HepG2 (cell line): ENCODE data around the gene ARAP1. TPM values are rescaled to one million over a fixed set of nuclear protein-coding genes. Genes with fewer than 3 reads are reported as not detected.
A peak's percentile ranks its signal among the peaks of the same experiment; 100 is the strongest.

Experiments
- ATM ChIP-seq: fragments of 450-650 bp; IDR thresholded peaks from 2 replicates; pipeline ENCODE4 v1.7.1; 2017; ENCODE audit warnings: mild to moderate bottlenecking, borderline replicate concordance
- BORCS8-MEF2B ChIP-seq: sonication (generic); formaldehyde crosslinking; IDR thresholded peaks from 2 replicates; pipeline ENCODE4 v1.8.0; 2022; ENCODE audit warnings: mild to moderate bottlenecking, missing genetic modification reagents
- CREM ChIP-seq, 2 experiments: sonication (generic) in 1 of 2; formaldehyde crosslinking in 1 of 2; IDR thresholded peaks; 2 replicates each; pipeline versions ENCODE4 v1.4.0 to v1.6.1; 2016 to 2020; ENCODE audit warnings: antibody characterized with exemption in 1 of 2, mild to moderate bottlenecking in 1 of 2, missing genetic modification reagents in 1 of 2
- FOXA3 ChIP-seq: IDR thresholded peaks from 2 replicates; pipeline ENCODE4 v1.6.1; 2016; ENCODE audit warnings: missing genetic modification reagents, missing compliant biosample characterization
- HMGXB3 ChIP-seq: sonication (generic); formaldehyde crosslinking; IDR thresholded peaks from 2 replicates; pipeline ENCODE4 v1.4.0; 2020; ENCODE audit warnings: missing genetic modification reagents, borderline replicate concordance
- SKIL ChIP-seq: sonication (generic); formaldehyde crosslinking; IDR thresholded peaks from 2 replicates; pipeline ENCODE4 v1.8.0; 2022; ENCODE audit warnings: missing genetic modification reagents, mild to moderate bottlenecking, moderate library complexity, borderline replicate concordance
- SRSF4 ChIP-seq: fragments of 200-400 bp; formaldehyde crosslinking; IDR thresholded peaks from one replicate; pipeline ENCODE4 v1.6.1; 2018; ENCODE audit warnings: mild to moderate bottlenecking, low read depth, low read length, moderate library complexity; ENCODE audit not compliant: poor library complexity, severe bottlenecking
- THRA ChIP-seq: sonication (generic); formaldehyde crosslinking; IDR thresholded peaks from 2 replicates; pipeline ENCODE4 v1.4.0; 2020; ENCODE audit warnings: missing genetic modification reagents, borderline replicate concordance
- TSC22D2 ChIP-seq: sonication (generic); formaldehyde crosslinking; IDR thresholded peaks from 2 replicates; pipeline ENCODE4 v1.5.1; 2020; ENCODE audit warnings: missing genetic modification reagents, mild to moderate bottlenecking, borderline replicate concordance
- ZNF207 ChIP-seq: fragments of 450-650 bp; IDR thresholded peaks from 2 replicates; pipeline ENCODE4 v1.6.1; 2016; ENCODE audit warnings: antibody characterized with exemption, borderline replicate concordance
- ZNF335 ChIP-seq: sonication (generic); formaldehyde crosslinking; IDR thresholded peaks from 2 replicates; pipeline ENCODE4 v1.4.0; 2020; ENCODE audit warnings: missing genetic modification reagents
- ZNF569 ChIP-seq: sonication (generic); formaldehyde crosslinking; IDR thresholded peaks from 2 replicates; pipeline ENCODE4 v1.5.0; 2020; ENCODE audit warnings: mild to moderate bottlenecking, missing genetic modification reagents, moderate library complexity, borderline replicate concordance
- ZNF709 ChIP-seq: sonication (generic); formaldehyde crosslinking; IDR thresholded peaks from 2 replicates; pipeline ENCODE4 v1.5.0; 2020; ENCODE audit warnings: mild to moderate bottlenecking, missing genetic modification reagents
- ZNF777 ChIP-seq: sonication (generic); formaldehyde crosslinking; IDR thresholded peaks from 2 replicates; pipeline ENCODE4 v1.4.0; 2020; ENCODE audit warnings: missing genetic modification reagents
- polyA plus RNA-seq, 8 experiments: library from polyadenylated mRNA; depleted of rRNA in 3 of 8; stranded (reverse) in 7 of 8; unstranded in 1 of 8; fragments of >200 nt; fragmentation: Illumina TruSeq in 4 of 8; extraction: Trizol in 4 of 8; gene quantifications; 2 replicates each; pipeline versions ENCODE4 v1.2.1 to v1.2.3, GENCODE V29; 2011 to 2016; ENCODE audit warnings: low read depth in 4 of 8, missing spikeins in 1 of 8, mixed read lengths in 1 of 8; ENCODE audit not compliant: insufficient read depth in 1 of 8
- total RNA-seq, 5 experiments: library from RNA; depleted of rRNA; stranded (reverse); fragments of >200 nt; fragmentation: Illumina TruSeq; extraction: Trizol; gene quantifications; 2 replicates each; pipeline ENCODE4 v1.2.3, GENCODE V29; 2016; ENCODE audit warnings: low read depth in 1 of 5
- TF ChIP-seq, protein P1 (sequence below): sonication (generic); formaldehyde crosslinking; IDR thresholded peaks from 2 replicates; pipeline ENCODE4 v1.5.1; 2020; ENCODE audit warnings: mild to moderate bottlenecking, moderate library complexity, missing genetic modification reagents

ARAP1 gene
- total and polyA plus RNA-seq, 2 of the 13 experiments (the other 11 are each of a cell fraction or from before 2014, with no cell fraction given), result 43.2 to 55.5 TPM

DNA sequence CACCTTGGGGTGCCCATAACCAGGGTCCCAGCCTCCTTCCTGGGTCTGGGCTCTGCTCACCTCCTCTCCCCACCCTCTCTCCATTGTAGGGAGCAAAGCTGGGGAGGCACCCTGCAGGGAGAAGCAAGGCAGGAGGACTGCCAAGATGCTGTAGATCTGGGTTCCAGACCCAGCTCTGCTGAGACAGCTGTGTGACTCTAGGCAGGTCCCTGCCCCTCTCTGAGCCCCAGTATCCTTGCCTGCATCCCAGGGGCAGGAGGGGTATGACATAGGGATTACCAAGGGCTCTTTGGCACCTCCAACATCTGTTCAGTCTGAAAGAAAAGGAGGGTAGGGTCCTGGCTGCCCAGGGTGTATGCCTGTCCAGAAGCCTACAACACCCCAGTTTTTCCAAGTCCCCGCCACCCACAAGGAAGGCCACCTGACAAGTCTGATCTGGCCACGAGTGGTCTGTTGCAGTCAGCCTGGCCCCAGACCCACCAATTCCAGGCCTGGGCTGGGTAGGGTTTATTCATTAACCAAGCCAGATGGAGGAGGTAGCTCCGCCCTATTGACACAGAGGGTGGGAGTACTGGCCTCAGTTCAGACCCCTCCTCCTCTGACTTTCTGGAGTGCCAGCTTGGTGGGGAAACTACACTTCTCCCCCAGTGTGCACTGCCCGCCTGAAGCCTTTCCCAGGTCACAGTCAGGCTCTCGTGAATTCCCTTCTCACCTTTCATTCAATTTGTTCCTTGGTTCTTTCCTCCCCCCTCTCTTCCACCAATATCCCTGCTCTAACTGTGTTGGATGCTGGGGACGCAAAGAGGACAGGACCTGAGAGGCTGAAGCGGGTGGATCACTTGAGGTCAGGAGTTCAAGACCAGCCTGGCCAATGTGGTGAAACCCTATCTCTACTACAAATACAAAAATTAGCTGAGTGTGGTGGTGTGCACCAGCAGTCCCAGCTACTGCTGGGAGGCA, 26.6 kb upstream of the ARAP1 start (continued):
- TF ChIP-seq CREM (IDR thresholded peaks at IDR 0.05) (no peak), CREM (CRISPR knock-in tag; IDR thresholded peaks at IDR 0.05) (no peak), BORCS8-MEF2B (CRISPR knock-in tag) (peak; percentile 75; the same call in 1 of the 2 replicates), SRSF4 (no peak), TSC22D2 (no peak), HMGXB3 (CRISPR knock-in tag) (peak; percentile 60; the same call in 1 of the 2 replicates), ATM (no peak), THRA (CRISPR knock-in tag) (peak; percentile 27; the same call in 1 of the 2 replicates), ZNF335 (CRISPR knock-in tag) (no peak), FOXA3 (CRISPR knock-in tag) (peak; percentile 96), ZNF709 (CRISPR knock-in tag) (peak; percentile 54; the same call in 1 of the 2 replicates), SKIL (CRISPR knock-in tag) (no peak), ZNF569 (CRISPR knock-in tag) (no peak), ZNF777 (CRISPR knock-in tag) (no peak), ZNF207 (no peak)
- TF ChIP-seq, protein P1, sequence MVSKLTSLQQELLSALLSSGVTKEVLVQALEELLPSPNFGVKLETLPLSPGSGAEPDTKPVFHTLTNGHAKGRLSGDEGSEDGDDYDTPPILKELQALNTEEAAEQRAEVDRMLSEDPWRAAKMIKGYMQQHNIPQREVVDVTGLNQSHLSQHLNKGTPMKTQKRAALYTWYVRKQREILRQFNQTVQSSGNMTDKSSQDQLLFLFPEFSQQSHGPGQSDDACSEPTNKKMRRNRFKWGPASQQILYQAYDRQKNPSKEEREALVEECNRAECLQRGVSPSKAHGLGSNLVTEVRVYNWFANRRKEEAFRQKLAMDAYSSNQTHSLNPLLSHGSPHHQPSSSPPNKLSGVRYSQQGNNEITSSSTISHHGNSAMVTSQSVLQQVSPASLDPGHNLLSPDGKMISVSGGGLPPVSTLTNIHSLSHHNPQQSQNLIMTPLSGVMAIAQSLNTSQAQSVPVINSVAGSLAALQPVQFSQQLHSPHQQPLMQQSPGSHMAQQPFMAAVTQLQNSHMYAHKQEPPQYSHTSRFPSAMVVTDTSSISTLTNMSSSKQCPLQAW (CRISPR knock-in tag), result peak; percentile 91
